ENCODE measurements around the gene DMPK.
"Not testable (repeated sequence)": the region's sequence is repeated elsewhere in the genome, so short reads cannot be mapped to it uniquely, and the experiment has no call there.

Gene DMPK

DNA sequence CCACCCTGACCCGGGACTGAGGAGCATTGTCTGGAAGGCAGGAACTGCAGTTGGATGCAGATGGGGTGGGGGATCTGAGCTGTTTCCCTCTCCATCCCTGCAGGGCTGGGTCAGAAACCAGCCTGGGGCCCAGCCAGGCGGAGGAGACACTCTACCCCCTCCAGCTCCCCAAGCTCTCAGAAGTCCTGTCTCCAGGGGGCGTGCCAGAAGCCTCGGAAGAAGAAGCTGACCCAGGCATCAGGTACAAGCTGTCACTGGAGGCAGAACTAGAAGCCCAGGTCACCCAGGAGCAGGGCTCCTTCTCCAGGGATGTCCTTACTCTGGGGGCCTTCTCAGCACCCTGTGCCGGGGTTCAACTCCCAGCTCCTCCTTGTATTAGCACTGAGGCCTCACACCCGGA, 28.7 kb downstream of the DMPK start:
- TF ChIP-seq CTCF (IDR thresholded peaks at IDR 0.05; ENCODE audit: low read depth, low read length) = no peak
- no peak overlapping the region for H3K4me3 ChIP-seq (ENCODE audit: low read depth, low read length)

- no peak overlapping the region for H3K4me3 ChIP-seq (ENCODE audit: low read depth, low read length)
- no peak for TF ChIP-seq CTCF (IDR thresholded peaks at IDR 0.05; ENCODE audit: low read depth, low read length)
These were observed 29.7 kb downstream of the DMPK start for GRCh38 chr19:45752639-45753038.

- not testable (repeated sequence) for H3K4me3 ChIP-seq (ENCODE audit: low read depth, low read length)
These were observed 30.8 kb downstream of the DMPK start for GRCh38 chr19:45751483-45751882.

DNA sequence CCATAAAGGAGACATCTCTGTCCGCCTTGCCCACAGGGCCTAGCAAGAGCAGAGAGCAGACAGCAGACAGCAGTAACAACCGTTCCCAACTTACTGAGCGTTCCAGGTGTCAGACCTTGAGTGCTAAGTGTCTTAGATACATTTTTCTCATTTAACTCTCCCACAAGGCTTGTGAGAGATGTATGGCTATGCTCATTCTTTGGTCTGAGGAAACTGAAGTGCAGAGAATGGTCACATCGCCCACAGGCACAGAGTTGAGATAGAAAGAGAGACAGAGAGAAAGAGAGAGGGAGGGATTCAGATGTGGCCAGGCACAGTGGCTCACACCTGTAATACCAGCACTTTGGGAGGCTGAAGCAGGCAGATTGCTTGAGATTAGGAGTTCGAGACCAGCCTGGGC, 34.8 kb downstream of the DMPK start:
- no peak overlapping the region for H3K4me3 ChIP-seq (ENCODE audit: low read depth, low read length)
- no peak for TF ChIP-seq CTCF (IDR thresholded peaks at IDR 0.05; ENCODE audit: low read depth, low read length)

DNA sequence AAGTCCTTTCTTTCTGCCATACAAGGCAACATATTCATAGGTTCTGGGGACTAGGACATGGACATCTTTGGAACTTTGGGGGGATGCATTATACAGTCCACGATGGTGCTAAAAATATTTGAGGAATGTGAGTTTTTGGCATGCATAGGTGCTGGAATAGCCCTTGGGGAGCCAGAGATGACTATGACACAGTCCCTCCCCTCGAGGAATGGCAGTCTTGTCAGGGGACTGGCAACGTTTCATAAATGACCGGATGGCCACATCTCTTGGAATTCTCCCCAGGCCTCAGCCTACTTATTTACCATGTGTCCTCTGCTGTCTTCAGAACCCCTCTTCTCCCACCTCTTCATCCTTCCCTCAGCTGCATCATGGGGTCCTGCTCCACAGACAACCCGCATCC, 35.4 kb downstream of the DMPK start:
- TF ChIP-seq CTCF (IDR thresholded peaks at IDR 0.05; ENCODE audit: low read depth, low read length) = no peak
- H3K4me3 ChIP-seq (ENCODE audit: low read depth, low read length) = no peak overlapping the region

DNA sequence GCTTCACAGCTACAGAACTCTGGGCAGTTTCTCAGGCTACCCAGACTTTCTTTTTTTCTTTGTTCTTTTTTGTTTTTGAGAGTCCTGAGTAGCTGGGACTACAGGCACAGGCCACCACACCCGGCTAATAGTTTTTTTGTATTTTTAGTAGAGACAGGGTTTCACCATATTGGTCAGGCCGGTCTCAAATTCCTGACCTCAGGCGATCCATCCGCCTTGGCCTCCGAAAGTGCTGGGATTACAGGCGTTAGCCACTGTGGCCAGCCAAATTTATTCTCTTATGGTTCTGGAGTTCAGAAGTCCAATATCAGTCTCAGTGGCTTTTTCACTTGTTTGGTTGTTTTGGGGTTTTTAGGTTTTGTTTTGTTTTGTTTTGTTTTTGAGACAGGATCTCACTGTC, 36.7 kb downstream of the DMPK start:
- TF ChIP-seq CTCF (IDR thresholded peaks at IDR 0.05; ENCODE audit: low read depth, low read length) = no peak
- H3K4me3 ChIP-seq (ENCODE audit: low read depth, low read length) = no peak overlapping the region

DNA sequence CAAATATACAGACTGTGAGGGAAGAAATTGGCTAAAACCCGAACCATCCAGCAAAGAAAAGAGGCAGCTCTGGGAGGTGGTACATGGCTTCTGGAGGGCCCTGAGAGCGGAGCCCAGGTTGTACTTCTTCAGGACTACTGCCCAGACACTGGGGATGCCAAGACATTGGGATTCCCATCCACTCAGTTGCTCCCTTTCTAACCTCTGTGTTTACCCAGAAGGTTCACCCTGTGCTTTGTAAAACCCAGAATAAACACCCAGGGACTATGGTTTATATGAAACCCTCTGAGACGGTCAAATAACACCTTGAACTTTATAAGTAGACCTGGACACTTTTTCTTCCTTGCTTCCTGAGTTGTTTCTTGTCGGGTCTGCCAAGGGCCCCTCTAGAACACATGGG, 39.3 kb downstream of the DMPK start:
- H3K4me3 ChIP-seq (ENCODE audit: low read depth, low read length) = no peak overlapping the region
- no peak for TF ChIP-seq CTCF (IDR thresholded peaks at IDR 0.05; ENCODE audit: low read depth, low read length)
